Mesenteric fat pad (tissue), 1 donor: ENCODE results near the gene ARHGAP22. TPM values are rescaled to one million over a fixed set of nuclear protein-coding genes. Genes with fewer than 3 reads are reported as not detected.

ENCODE experiments used
- DNase-seq: peaks from one replicate; pipeline ENCODE4 v3.0.0-alpha.2; 2020; ENCODE audit warnings: low spot score
- total RNA-seq: library from RNA; stranded (reverse); fragmentation: NEBNext Ultra II Directional; extraction: Animal tissue kit (Norgen Biotek cat#: 25700); gene quantifications from one replicate; pipeline ENCODE4 v1.2.1, GENCODE V29; 2021
- donor health status: DM: yes; HTN: yes; CAD: no.

ARHGAP22 gene
- total RNA-seq, 1 donor from 2014 or later, result 8.8 TPM

DNA sequence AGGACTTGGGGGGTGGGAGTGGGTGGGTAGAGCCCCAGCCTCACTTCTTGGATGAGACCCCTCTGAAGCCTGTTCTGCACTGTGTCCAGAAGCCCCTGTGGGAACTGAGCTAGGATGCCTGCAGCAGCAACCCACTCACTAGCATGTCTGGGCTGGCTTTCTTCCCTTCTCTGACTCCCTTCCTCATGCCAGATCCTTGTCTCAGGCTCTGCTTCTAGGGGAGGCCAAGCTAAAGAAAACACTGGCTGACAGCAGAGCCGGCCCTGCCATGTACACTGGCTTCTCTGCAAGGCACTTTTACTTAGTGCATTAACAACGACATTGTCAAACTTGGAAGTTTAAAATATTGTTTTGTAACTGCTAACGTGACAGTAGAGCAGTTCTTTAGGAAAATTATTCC is 50.2 kb downstream of the ARHGAP22 start:
- DNase-seq, result no peak

- no peak for DNase-seq
These were observed 50.6 kb downstream of the ARHGAP22 start for GRCh38 chr10:48554246-48554645.

DNA sequence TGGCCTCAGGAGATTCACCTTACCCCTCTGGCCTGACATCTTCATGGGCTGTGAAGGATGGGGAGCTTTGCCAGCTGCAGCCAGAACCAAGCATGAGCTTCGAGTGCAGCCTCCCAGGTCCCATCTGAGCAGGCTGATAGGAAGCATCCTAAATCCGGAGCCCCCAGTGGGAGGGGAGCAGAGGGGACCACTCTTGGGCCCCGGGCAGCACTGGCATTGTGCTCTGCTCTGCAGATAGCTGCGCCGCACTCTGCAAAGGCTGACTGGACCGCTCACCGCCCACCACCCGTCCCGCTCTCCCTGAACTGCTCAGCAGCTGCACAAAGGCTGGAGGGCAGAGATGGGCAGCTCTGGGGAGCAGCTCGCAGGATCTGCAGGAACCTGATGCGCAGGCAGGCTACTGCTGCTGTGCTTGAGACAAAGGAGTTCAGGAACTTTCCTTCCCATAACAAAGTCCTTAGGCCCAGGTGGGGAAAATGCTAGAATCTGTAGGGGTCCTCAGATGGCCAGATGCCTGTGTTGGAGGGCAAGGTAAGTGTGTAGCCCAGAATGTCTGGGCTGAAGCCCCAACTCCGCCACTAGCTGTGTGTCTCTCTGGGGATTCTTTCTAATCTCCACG is 51.8 kb downstream of the ARHGAP22 start:
- DNase-seq, result no peak

DNA sequence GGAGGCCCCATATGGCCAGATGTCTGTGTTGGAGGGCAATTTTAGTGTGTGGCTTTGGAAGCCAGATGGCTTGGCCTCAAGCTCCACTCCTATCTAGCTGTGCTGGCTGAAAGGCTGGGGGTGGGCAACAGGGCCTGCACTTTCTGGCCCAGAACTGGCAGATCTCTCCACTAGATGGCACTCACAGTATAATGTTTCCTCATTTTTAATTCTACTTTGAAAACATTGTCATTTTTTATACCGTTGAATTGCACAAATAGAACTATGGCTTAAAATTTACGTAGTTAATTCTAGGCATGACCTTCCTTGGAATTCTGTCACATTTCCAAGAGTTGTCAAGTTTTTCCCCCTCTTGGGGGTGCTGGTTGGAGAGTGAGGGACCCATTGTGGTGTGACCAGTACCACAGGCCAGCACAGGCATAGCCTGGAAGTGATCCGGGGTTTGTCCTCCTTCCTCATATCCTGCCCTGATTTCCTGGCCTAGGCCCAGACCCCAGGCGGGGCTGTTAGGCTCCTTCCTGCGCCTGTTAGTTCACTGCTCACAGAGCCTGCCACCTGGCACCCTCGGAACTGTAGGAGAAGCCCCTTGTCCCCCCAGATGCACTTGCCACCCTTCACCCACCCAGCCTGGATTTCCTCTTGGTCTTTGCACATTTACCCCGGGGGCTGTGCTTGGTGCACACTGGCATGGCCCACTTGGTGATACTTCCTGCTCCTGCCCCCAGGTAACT is 52.8 kb downstream of the ARHGAP22 start:
- no peak for DNase-seq

DNA sequence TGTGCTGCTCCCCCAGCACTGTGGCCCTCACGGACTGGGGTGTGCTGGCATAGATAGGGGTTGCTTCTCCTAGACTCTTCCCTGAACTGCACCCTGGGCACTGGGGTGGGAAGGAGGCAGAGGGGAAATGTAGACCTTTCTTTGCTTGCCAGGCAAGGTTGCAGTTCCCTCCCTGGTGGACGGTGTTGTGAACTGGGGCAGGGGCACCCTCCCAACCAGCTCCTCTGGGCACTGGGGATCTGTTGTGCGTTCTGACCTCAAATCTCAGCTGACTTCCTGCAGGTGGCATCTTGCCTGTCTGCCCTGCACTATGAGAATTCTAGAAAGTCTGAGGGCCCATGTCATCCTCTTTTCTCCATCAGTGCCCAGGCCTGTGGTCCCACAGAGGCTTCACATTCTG is 53.9 kb downstream of the ARHGAP22 start:
- DNase-seq, result no peak

DNA sequence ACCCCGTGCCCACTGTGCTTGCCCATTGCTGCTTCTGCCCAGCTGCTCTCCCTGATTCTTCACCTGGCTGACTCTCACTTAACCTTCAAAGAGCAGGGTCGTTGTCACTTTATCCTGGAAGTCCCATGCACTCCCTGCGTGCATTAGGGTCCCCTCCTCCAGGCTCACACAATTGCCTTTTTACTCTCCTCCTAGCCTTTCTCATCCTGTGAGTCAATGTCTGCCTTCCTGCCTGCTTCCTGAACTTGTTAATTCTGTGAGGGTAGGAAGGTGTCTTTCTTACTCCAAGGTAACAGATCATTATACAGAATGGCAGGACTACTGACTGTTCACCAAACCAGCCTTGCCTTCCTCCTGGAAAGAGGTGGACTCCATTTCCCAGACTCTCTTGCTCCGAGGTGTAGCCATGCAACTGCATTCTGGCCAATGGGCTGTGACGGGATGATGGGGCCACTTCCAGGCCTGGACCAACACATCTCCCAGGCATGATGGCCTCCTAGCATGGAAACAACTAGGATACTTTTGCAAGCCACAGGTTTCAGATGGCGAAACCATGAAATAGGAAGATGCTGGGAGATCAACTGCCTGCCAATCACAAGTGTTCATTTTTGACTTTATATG is 54.7 kb downstream of the ARHGAP22 start:
- DNase-seq, result no peak

GRCh38 chr10:48549236-48549635 is 55.6 kb downstream of the ARHGAP22 start:
- no peak for DNase-seq

DNA sequence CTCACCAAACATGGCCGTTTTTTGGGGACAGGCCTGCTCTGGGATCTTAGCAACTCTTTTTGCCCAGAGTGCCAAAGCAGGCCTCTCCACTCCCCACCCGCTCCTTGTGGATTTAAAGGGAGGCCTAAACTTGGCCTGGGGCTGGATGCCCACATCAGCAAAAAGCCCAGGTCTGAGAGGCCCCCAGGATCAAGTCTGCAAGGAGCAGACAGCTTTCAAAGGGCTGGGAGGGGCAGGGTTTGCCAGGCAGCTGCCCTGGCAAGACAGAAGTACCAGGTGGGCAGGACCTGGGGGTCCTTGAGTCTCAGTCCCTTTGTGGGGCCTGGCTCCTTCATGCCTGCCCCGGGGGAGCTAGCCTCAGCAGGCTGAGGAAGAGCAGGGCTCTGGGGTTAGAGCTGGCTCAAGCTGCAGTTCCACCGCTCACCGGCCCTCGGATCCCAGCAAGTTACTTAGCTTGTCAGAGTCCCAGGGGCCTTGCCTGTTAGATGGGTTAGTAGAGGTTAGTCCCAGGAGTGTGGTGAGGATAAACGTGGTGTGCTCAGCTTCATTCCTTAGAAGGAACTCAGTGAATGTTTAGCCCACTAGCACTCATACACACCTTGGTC is 56.2 kb downstream of the ARHGAP22 start:
- no peak for DNase-seq

DNA sequence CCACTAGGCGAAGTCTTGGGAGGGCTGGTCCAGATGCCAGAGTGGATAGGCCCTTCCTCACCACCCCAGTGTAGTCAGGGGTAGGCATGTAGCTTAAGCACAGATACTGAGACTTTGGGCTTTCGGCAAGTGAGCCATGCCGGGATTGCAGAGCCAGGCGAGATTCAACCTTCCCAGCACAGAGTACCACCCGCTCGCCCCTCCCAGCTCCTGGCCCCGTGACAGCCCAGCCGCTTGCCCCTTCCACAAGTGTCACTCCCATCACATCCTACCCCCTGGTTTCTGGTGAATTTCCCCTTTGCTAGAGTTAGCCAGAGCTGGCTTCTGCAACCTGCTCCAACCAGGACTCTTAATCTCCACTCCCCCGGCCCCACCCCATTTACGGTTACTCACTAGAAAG is 56.9 kb downstream of the ARHGAP22 start:
- DNase-seq, result no peak

GRCh38 chr10:48547061-48547895 is 57.6 kb downstream of the ARHGAP22 start:
- DNase-seq, result no peak

- DNase-seq, result no peak
These were observed 59.3 kb downstream of the ARHGAP22 start for GRCh38 chr10:48545462-48546145.

DNA sequence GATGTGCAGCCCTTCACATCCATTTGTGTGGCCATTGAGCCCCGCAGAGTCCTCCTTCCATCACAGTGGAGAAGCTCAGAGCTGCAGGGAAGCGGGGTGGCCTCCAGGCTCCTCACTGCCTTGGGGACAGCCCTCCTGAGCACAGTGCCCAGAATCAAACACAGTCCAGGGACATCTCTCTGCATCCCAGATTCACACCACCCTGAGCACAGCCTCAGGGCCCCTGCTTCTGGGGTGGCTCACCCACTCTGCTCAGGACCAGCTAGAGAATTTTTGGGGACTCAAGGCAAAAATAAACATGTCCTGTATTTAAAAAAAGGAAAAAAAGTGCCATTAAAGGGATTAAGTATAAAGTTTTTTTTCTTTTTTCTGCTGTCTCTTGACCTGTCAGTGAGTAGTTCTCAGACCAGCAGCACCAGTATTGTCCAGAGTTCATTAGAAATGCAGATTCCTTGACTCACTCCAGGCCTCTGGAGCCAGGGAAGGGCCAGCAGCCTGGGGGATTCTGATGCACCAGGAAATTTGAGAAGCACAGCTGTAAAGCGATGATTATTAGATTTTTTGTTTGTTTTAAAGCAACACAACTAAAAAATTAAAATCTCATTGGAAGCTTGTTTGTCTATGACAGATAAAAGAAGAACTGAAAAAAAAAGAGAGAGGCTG is 61.6 kb downstream of the ARHGAP22 start:
- no peak for DNase-seq

GRCh38 chr10:48542471-48543181 is 62.2 kb downstream of the ARHGAP22 start:
- no peak for DNase-seq

DNA sequence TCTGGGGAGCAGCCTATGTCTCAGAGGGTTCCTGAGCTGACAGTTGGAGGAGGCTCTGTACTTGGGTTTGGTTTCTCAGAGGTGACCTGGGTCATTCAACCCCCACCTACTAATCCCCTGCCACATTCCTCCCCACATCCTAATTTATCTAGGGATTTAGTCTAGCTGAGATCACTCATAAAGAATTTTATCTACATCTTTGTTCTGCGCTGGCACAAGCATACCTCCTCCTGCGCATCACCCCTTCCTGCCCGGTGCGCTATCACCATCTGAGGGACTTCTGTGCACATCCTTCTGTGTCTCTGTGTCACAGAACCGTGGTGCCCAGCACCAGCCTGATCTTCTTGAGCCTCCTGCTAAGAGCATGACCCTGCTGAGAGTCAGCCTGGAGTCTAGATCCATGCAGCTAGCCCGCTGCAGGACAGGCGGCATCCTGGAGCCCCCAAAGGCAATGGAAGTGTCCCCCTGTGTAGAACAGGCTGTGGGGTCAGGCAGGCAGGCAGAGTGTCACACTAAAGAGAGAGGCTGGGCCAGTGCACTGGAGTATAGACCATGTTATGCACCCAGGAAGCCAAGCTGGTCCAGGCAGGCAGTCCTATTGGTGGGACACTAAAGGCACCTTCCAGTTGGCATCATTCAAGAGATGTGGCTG is 63.6 kb downstream of the ARHGAP22 start:
- no peak for DNase-seq

GRCh38 chr10:48538611-48539010 is 66.3 kb downstream of the ARHGAP22 start:
- DNase-seq, result no peak

DNA sequence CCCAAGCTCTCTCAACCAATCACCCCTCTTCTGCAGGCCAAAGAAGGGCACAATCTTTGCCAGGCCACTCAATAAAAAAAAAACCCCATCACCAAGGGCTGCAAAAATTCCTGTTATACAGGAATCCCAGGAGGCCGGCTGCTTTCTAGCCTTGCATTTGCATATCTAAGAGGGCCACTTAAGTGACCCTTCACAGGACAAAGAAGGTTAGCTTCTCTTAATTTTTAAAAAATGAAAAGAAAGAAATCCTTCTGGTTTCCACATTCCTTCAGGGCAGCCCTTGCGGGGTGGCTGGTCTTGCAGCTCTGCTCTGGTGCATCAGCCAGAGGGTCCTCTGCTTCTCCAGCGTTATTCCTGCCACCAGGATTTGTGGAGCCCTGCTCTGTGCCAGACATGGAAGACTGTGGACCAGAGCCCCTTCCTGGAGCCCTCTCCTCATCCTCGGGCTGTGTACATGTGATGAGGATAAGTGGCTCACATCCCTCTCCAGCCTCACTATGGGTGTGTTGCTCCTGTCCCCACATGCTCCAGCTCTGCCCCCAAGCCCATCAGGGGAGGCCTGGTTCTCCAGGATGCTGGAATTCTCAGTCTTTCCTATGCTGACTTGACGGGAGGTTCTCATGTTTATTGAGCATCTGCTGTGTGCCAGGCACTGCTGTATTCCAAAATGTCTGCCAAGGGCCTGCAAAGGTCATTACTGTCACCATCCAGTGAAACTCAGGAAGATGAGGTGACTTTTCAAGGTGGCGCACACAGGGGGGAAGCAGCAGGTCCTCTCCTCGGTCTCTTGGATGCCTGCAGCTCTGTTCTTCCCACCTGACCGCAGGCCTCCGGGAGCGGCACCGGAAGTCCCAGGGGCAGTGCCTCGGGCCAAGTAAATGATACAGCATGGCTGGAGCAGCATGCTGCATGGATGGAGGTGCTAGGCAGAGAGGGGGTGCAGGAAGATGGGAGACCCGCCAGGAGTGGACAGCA is 67.7 kb downstream of the ARHGAP22 start:
- DNase-seq, result no peak

DNA sequence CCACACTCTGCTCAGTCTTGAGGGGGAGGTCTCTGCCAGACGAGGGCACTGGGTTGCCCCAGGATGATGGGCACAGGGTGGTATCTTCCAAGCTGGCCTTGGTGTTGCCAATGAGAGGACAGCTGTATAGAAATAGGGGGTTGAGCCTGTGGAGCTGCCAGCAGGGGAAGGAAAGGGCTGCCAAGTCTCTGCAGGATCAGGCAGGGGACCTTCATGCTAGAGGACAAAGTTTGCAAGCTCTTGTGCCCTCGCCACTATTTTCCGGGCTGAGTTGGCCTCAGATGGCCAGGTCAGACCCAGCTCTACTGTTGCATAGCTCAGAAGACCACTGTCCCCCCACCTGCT is 68.7 kb downstream of the ARHGAP22 start:
- DNase-seq, result no peak
